KBM-7 (cell line): ENCODE results near the gene LRFN2.

Experiments used
- DNase-seq: peaks from one replicate; pipeline ENCODE4 v3.0.0-alpha.2; 2015
- in situ Hi-C: fragments of 300-500 bp; cut with MboI; formaldehyde crosslinking; loops from 2 replicates; pipeline ENCODE4 v1.14.3; 2020; ENCODE audit warnings: low sequenced_read_pairs, low pct_unique_long_range_greater_than_20kb, mixed read lengths

The LRFN2 gene

DNA sequence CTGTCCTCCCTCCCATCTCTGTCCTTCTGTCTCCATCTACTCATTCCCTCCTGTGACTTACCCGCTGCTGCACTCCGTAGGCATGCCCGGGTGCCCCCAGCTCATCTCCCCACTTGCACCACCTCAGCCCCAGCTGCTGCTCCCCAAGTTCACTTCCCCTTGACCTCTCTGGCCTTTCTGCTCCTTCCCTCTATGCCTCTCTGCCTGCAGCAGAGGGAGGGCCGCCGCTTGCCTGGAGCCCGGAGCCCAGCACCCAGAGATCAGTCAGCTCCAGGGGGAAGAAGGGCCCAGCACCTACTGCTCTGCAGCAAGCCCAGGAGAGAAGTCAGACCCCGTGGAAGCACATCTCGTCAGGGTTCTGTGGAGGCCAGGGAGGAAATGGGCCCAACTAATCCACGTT lies 97.4 kb downstream of the LRFN2 start:
- in situ Hi-C loops = no loop called here
- no peak for DNase-seq

DNA sequence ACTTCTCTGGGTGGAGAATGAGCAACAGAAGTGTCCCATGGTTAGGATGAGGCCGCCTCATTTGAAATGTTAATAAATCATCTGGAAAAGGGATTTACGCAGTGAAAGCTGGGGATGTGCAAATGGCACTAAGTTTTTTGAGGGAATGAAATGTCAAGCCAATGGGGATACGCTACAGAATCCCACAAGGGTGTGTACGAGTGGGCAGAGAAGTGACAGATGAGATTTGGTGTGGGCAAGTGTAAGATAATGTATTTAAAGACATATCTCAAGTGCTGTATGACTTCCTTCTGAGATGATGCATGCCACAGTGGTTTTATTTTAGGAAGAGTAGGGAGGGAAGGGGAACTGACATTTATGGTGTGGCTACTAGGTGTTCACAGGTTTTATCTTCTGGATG lies 100.6 kb downstream of the LRFN2 start:
- in situ Hi-C loops = no loop called here
- DNase-seq = no peak

DNA sequence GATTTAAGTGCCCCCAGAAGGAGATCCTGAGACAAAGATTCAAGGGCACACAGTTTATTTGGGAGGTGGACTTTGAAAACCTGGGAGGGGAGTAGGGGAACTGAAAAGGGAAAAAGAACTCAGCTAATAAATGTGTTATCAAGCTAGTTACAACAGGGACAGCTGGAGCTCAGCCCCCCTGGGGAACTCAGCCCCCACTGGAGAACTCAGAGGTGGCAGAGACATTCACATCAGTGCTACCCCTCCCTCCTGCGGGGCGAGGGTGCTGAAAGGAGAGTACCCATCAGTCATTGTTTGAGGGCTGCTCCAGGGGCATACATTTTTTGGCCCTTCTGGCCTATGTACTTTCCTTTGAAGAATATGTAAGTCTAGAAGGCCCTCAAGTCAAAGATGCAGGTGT lies 101.4 kb downstream of the LRFN2 start:
- no peak for DNase-seq
- in situ Hi-C loops = no loop called here

- no peak for DNase-seq
Observed at GRCh38 chr6:40485300-40485699, 101.9 kb downstream of the LRFN2 start.

DNA sequence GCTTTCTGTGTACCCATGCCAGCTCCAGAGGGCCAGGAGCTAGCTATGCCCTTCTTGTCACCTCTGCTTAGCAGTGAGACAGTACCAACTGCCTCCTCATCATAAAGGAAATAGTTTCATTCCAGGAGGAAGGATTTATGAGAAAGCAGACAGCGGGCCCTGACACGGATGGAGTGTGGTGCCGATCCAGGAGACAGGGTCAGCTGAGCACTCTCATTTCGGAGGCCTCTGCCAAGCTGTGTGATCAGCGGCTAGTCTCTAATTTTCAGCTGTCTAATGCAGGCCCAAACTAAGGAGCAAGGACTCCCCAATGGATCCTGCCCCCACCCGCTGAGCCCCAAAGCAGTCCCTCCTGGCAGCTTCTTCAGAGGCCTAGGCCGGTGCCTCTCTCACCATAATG lies 103.1 kb downstream of the LRFN2 start:
- no peak for DNase-seq
- in situ Hi-C loops = no loop called here

More at GRCh38 chr6:40485300-40485699, 101.9 kb downstream of the LRFN2 start:
- in situ Hi-C loops = no loop called here

DNA sequence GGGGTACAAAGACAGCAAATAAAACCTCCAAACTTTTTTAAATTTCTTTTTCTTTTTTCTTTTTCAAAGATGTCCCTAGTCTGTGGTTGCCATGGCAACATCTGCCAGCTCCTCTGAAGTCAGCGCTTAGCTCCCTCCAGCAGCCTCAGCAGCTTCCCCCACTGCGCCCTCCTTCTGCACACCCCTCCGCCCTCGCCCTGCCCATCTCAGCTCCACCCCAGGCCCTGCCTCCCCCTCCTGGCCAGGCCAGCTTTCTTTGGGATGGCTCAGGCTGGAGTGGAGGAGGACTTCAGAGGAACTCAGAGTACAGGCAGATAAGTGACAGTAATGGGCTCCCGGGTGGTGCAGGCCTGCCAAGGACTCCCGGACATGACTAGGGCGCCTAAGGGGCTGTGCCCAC lies 104.6 kb downstream of the LRFN2 start:
- DNase-seq = no peak
- in situ Hi-C loops = no loop called here

GRCh38 chr6:40480678-40481077 lies 106.5 kb downstream of the LRFN2 start:
- DNase-seq = no peak
- in situ Hi-C loops = no loop called here

DNA sequence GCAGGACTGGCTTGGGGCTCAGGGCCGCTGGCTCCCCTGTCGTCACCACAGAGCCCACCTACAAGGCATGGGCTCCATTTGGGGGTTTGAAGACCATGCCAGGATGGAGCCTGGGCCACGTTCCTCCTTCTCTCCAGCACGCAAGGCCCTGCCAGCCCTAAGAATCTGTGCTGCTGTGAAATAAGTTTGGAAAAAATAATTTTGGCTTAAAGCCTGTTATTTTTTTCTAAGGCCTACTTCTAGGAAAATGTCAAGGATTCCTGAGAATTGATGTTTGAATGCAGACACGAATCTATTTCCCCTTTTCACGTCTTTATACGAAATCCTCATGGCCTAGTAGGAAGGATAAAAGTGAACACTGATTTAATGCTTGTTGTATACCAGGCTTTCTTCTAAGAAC lies 107.5 kb downstream of the LRFN2 start:
- in situ Hi-C loops = no loop called here
- DNase-seq = no peak

- no peak for DNase-seq
- in situ Hi-C loops = no loop called here
Observed at GRCh38 chr6:40477246-40478126, 109.7 kb downstream of the LRFN2 start.

- DNase-seq = no peak
- in situ Hi-C loops = no loop called here
Observed at GRCh38 chr6:40476673-40477072, 110.5 kb downstream of the LRFN2 start.

GRCh38 chr6:40474937-40475336 lies 112.2 kb downstream of the LRFN2 start:
- DNase-seq = no peak
- in situ Hi-C loops = no loop called here

GRCh38 chr6:40473026-40473425 lies 114.1 kb downstream of the LRFN2 start:
- DNase-seq = no peak
- in situ Hi-C loops = no loop called here

DNA sequence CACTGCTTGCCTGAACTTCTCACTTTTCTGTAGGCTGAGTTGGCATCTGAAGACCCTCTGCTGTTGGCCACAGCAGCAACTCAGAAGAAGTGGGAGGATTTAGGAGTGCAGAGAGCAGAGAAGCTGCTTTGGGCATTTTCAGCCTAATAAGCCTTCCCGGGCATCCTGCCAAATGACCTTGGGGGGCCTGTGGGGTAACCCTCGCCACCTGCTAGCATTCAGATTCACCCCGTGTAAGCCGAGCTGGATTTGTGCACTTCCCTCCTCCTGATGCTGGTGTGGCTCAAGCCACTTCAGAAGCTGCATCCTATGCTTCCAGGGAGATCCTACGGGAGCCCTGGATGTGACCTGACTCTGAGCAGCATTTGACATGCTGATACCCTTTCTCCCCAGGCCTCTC lies 114.8 kb downstream of the LRFN2 start:
- in situ Hi-C loops = no loop called here
- DNase-seq = no peak

- in situ Hi-C loops = no loop called here
Observed at GRCh38 chr6:40471243-40471642, 115.9 kb downstream of the LRFN2 start.

GRCh38 chr6:40469323-40469722 lies 117.8 kb downstream of the LRFN2 start:
- no peak for DNase-seq
- in situ Hi-C loops = no loop called here

More at GRCh38 chr6:40471243-40471642, 115.9 kb downstream of the LRFN2 start:
- no peak for DNase-seq

- no peak for DNase-seq
- in situ Hi-C loops = no loop called here
Observed at GRCh38 chr6:40466986-40467539, 120.1 kb downstream of the LRFN2 start.

GRCh38 chr6:40461643-40462042 lies 125.5 kb downstream of the LRFN2 start:
- no peak for DNase-seq
- in situ Hi-C loops = no loop called here

GRCh38 chr6:40460380-40460779 lies 126.8 kb downstream of the LRFN2 start:
- no peak for DNase-seq
- in situ Hi-C loops = no loop called here

DNA sequence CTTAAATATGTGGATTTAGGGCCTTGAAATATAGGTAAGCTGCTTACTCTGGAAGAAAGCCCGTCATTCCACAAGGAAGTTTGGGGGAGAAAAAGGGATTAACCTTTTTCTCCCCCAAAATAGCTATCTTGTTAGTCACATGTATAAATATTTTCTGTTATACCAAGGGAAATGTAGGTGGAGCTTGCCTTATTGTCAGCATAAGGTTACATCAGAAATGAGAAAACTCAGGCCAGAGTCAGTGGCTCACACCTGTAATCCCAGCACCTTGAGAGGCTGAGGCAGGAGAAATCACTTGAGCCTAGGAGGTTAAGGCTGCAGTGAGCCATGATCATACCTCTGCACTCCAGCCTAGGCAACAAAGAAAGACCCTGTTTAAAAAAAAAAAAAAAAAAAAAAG lies 129.9 kb downstream of the LRFN2 start:
- DNase-seq = no peak
- in situ Hi-C loops = no loop called here

DNA sequence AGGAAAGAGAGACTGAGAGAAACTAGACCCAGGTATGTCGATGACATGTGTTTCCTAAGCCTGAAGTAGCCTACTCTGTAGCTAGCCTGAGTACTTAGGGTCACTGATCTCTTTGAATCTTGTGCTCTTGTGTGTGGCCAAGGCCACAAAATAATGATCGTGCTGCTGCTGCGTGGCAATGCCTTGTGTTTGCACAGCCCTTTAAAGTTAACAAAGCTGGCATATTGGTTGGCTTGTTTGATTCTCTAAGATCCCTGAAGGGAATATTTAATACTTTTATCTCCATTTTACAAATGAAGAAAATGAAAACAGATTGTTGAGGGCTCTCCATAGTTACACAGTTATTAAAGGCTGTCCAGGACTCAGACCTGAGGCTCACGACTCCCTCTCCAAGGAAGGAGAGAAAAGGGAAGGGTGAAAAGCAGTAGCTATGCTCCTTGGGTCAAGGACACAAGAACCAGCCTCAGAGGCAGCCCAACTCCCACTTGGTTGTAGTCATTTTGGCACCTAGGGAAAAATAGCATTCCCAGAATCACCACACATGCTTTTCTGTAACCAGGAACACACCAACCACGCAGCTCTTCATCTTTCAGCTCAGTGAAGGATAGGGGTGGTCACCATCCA lies 130.7 kb downstream of the LRFN2 start:
- no peak for DNase-seq
- in situ Hi-C loops = no loop called here
